ENCODE measurements around the gene PDS5B. TPM values are rescaled to one million over a fixed set of nuclear protein-coding genes. Genes with fewer than 3 reads are reported as not detected.

Gene PDS5B
- total and polyA plus RNA-seq, 9 of the 15 experiments (the other 6 are each of a cell fraction or from before 2014, with no cell fraction given): 6.2 to 23.7 (median 13.1) TPM

- BruUV-seq (replicated peaks): no TSS peak
- DNase-seq (ENCODE audit: extremely low read depth in 1 of 4, low spot score in 3 of 4) (no peak), FAIRE-seq (no peak), ATAC-seq (no peak; the same call in 2 of the 3 replicates)
- ChIA-PET POLR2A (interaction anchor here (2.2 kb wide), 1 partner anchor 10 kb away, joined by 4 read pairs; no protein-coding TSS in a partner anchor), CTCF (ENCODE audit: low intra/inter-chr PET ratio) (no interaction called here)
- Histone ChIP-seq H3K36me3 (ENCODE audit: control insufficient read depth, insufficient read depth, low read length) (no peaks in the 10 kb centered on the region; the same call in 2 of the 3 replicates), H3K4me1 (replicated peaks in 1 of 2; ENCODE audit: control insufficient read depth in 2 of 2, insufficient read depth in 2 of 2, low read length in 2 of 2) (peaks cover 0 to 2% of the 10 kb centered on the region in 2 experiments; a peak in 1 of 5 replicates), H3K9me3 (replicated peaks; ENCODE audit: control insufficient read depth, insufficient read depth, low read depth, low read length) (no peaks in the 10 kb centered on the region), H3K4me2 (ENCODE audit: insufficient read depth, low read length) (no peak overlapping the region), H3K27ac (ENCODE audit: extremely low read depth, low read depth, low read length) (no peak overlapping the region), H4K20me1 (replicated peaks; ENCODE audit: control insufficient read depth, insufficient read depth, low read length) (no peaks in the 10 kb centered on the region), H3K79me2 (ENCODE audit: control insufficient read depth, insufficient read depth, low read length) (peaks cover 3% of the 10 kb centered on the region; the same call in 1 of the 3 replicates), H3K27me3 (ENCODE audit: control insufficient read depth in 2 of 2, insufficient read depth in 2 of 2, low read length in 2 of 2) (no peaks in the 10 kb centered on the region), H3K9ac (ENCODE audit: insufficient read depth in 1 of 2, low read depth in 2 of 2, low read length in 2 of 2) (no peak overlapping the region), H2AFZ (ENCODE audit: low read depth, low read length) (no peak overlapping the region), H3K4me3 (no peak overlapping the region), H3K9me1 (ENCODE audit: control insufficient read depth, insufficient read depth, low read length) (no peaks in the 10 kb centered on the region)
- in situ Hi-C loops (cut with MboI): no loop called here
- TF ChIP-seq ZNF561 (CRISPR knock-in tag; conservative IDR thresholded peaks at IDR 0.05) (no peak), FOXK2 (conservative IDR thresholded peaks at IDR 0.05 in 1 of 2, IDR thresholded peaks at IDR 0.05 in 1 of 2; ENCODE audit: low read depth in 2 of 2) (no peak), XRCC4 (IDR thresholded peaks at IDR 0.05; ENCODE audit: extremely low read depth, insufficient read depth, insufficient read length) (no peak), ZFP1 (CRISPR knock-in tag; IDR thresholded peaks at IDR 0.05) (no peak), ZNF165 (CRISPR knock-in tag; IDR thresholded peaks at IDR 0.05; ENCODE audit: borderline replicate concordance) (no peak), ZNF639 (CRISPR knock-in tag; conservative IDR thresholded peaks at IDR 0.05 in 1 of 2, IDR thresholded peaks at IDR 0.05 in 1 of 2) (no peak), PHB (CRISPR knock-in tag; IDR thresholded peaks at IDR 0.05) (no peak), ZNF518B (CRISPR knock-in tag; IDR thresholded peaks at IDR 0.05) (no peak), SRSF3 (IDR thresholded peaks at IDR 0.05; ENCODE audit: insufficient read depth, low read length) (no peak), RFX5 (IDR thresholded peaks at IDR 0.05; ENCODE audit: low read depth, low read length) (no peak), ZNF830 (CRISPR knock-in tag; IDR thresholded peaks at IDR 0.05) (no peak), FOXO4 (CRISPR knock-in tag; IDR thresholded peaks at IDR 0.05) (no peak), SRF (CRISPR knock-in tag; IDR thresholded peaks at IDR 0.05) (no peak), MCM7 (IDR thresholded peaks at IDR 0.05) (no peak), ZNF41 (CRISPR knock-in tag; conservative IDR thresholded peaks at IDR 0.05) (no peak), ZNF124 (CRISPR knock-in tag; IDR thresholded peaks at IDR 0.05) (no peak), ZNF76 (CRISPR knock-in tag; IDR thresholded peaks at IDR 0.05; ENCODE audit: borderline replicate concordance) (no peak)
- intact Hi-C loops (cut with micrococcal nuclease): no loop called here
- 89% methylated on average over 4 of the region's 4 CpGs for WGBS (ENCODE audit: insufficient coverage, low coverage, missing lambda C conversion rate)
Observed at GRCh38 chr13:32726374-32727037, 140.3 kb downstream of the PDS5B start.
